IMR-90 (cell line): ENCODE results near the gene CPD. TPM values are rescaled to one million over a fixed set of nuclear protein-coding genes. Genes with fewer than 3 reads are reported as not detected.
"Not testable (repeated sequence)": the region's sequence is repeated elsewhere in the genome, so short reads cannot be mapped to it uniquely, and the experiment has no call there.

Experiments
- ATAC-seq: fragments of 200-7000 bp; cut with Tn5 transposase; 2 replicates; pipeline ENCODE4 v1.9.1; 2020; ENCODE audit warnings: low read depth, mild to moderate bottlenecking, moderate library complexity
- BruUV-seq: library from RNA; stranded (reverse); fragments of 400-500 nt; replicated peaks from 2 replicates; lab custom pipeline; 2021; lab: Mats Ljungman, UMichigan
- CTCF ChIA-PET: fragments of 300-600 bp; formaldehyde crosslinking; extraction: SDS; loops from one replicate; lab custom pipeline; 2021; ENCODE audit warnings: antibody characterized with exemption; lab: Yijun Ruan, JAX
- POLR2A ChIA-PET: fragments of 300-600 bp; sonication (Branson Sonifier 250); formaldehyde crosslinking; loops from one replicate; lab custom pipeline; 2022; ENCODE audit warnings: antibody characterized with exemption; ENCODE audit not compliant: unreplicated experiment; lab: Charles Lee
- DNase-seq: peaks from one replicate; pipeline ENCODE4 v3.0.0; 2013
- H2AFZ ChIP-seq: replicated peaks from 2 replicates; pipeline ENCODE3; 2013; ENCODE audit warnings: low read length, mild to moderate bottlenecking; ENCODE audit not compliant: poor library complexity
- H2AK5ac ChIP-seq: 2 replicates; pipeline ENCODE4 v1.6.1; 2013; ENCODE audit warnings: low read depth, low read length, inconsistent platforms
- H2AK9ac ChIP-seq: replicated peaks from 2 replicates; pipeline ENCODE3; 2013; ENCODE audit warnings: mild to moderate bottlenecking, low read depth, low read length, moderate library complexity; ENCODE audit not compliant: poor library complexity
- H2BK120ac ChIP-seq: 2 replicates; pipeline ENCODE4 v1.6.1; 2013; ENCODE audit warnings: low read depth, low read length, inconsistent platforms
- H2BK15ac ChIP-seq: 3 replicates; pipeline ENCODE4 v1.6.1; 2013; ENCODE audit warnings: low read depth, low read length, inconsistent platforms
- H2BK20ac ChIP-seq: 2 replicates; pipeline ENCODE4 v1.6.1; 2013; ENCODE audit warnings: low read depth, mild to moderate bottlenecking, inconsistent platforms, low read length, moderate library complexity
- H2BK5ac ChIP-seq: 2 replicates; pipeline ENCODE4 v1.6.1; 2013; ENCODE audit warnings: mild to moderate bottlenecking, low read depth, low read length, inconsistent platforms; ENCODE audit not compliant: poor library complexity, severe bottlenecking
- H3K14ac ChIP-seq: replicated peaks from 2 replicates; pipeline ENCODE4 v1.6.1; 2013; ENCODE audit warnings: low read depth, low read length, inconsistent platforms
- H3K18ac ChIP-seq: 2 replicates; pipeline ENCODE4 v1.6.1; 2013; ENCODE audit warnings: low read depth, low read length, control low read depth
- H3K23ac ChIP-seq: 2 replicates; pipeline ENCODE4 v1.6.1; 2013; ENCODE audit warnings: low read depth, low read length, inconsistent platforms
- H3K27ac ChIP-seq: 2 replicates; pipeline ENCODE4 v1.5.1; 2013; ENCODE audit warnings: mild to moderate bottlenecking, control low read depth, low read length; ENCODE audit not compliant: insufficient read depth
- H3K27me3 ChIP-seq: 2 replicates; pipeline ENCODE4 v1.6.1; 2013; ENCODE audit warnings: low read length; ENCODE audit not compliant: control insufficient read depth, insufficient read depth
- H3K36me3 ChIP-seq: 2 replicates; pipeline ENCODE4 v1.6.1; 2013; ENCODE audit warnings: low read length, mixed read lengths; ENCODE audit not compliant: control insufficient read depth, insufficient read depth
- H3K4ac ChIP-seq: 2 replicates; pipeline ENCODE4 v1.6.1; 2013; ENCODE audit warnings: low read depth, low read length, inconsistent platforms
- H3K4me1 ChIP-seq: 2 replicates; pipeline ENCODE4 v1.6.1; 2013; ENCODE audit warnings: low read length, mixed read lengths; ENCODE audit not compliant: control insufficient read depth, insufficient read depth
- H3K4me2 ChIP-seq: 2 replicates; pipeline ENCODE4 v1.6.1; 2013; ENCODE audit warnings: low read depth, mild to moderate bottlenecking, control low read depth, low read length, moderate library complexity
- H3K4me3 ChIP-seq: 2 replicates; pipeline ENCODE4 v1.5.1; 2013; ENCODE audit warnings: low read depth, mild to moderate bottlenecking, control low read depth, low read length, moderate library complexity; ENCODE audit not compliant: insufficient read depth
- H3K56ac ChIP-seq: 2 replicates; pipeline ENCODE4 v1.6.1; 2013; ENCODE audit warnings: low read length, inconsistent platforms; ENCODE audit not compliant: insufficient read depth; ENCODE audit errors: extremely low read depth
- H3K79me1 ChIP-seq, 2 experiments: 2 replicates each; pipeline ENCODE4 v1.6.1; 2013; ENCODE audit warnings: low read length in 2 of 2, inconsistent platforms in 1 of 2, low read depth in 1 of 2
- H3K9ac ChIP-seq: 2 replicates; pipeline ENCODE4 v1.6.1; 2013; ENCODE audit warnings: low read depth, low read length, control low read depth
- H3K9me1 ChIP-seq: 2 replicates; pipeline ENCODE4 v1.6.1; 2013; ENCODE audit warnings: low read length, inconsistent platforms; ENCODE audit not compliant: insufficient read depth
- H3K9me3 ChIP-seq: 2 replicates; pipeline ENCODE4 v1.6.1; 2013; ENCODE audit warnings: low read length; ENCODE audit not compliant: control insufficient read depth, insufficient read depth
- H4K20me1 ChIP-seq: 2 replicates; pipeline ENCODE4 v1.6.1; 2013; ENCODE audit warnings: low read length, inconsistent platforms; ENCODE audit not compliant: insufficient read depth
- H4K5ac ChIP-seq: 2 replicates; pipeline ENCODE4 v1.6.1; 2013; ENCODE audit warnings: mild to moderate bottlenecking, low read depth, low read length, control low read depth
- H4K8ac ChIP-seq, 2 experiments: 2 replicates each; pipeline ENCODE4 v1.6.1; 2013; ENCODE audit warnings: low read depth in 2 of 2, low read length in 2 of 2, control low read depth in 1 of 2, inconsistent platforms in 1 of 2
- H4K91ac ChIP-seq: 2 replicates; pipeline ENCODE4 v1.6.1; 2013; ENCODE audit warnings: low read depth, low read length, inconsistent platforms; ENCODE audit not compliant: insufficient read depth
- MAFK ChIP-seq: IDR thresholded peaks from 2 replicates; pipeline ENCODE4 v1.6.1; 2012; ENCODE audit warnings: low read depth, low read length, improper control_type of control experiment
- WGBS, 2 experiments: methylation state at CpG; one replicate each; pipeline versions ENCODE4 v1.1.5 to v1.1.7; 2013; ENCODE audit warnings: missing lambda C conversion rate in 2 of 2; ENCODE audit not compliant: insufficient read length in 1 of 2; ENCODE audit errors: extremely low coverage in 2 of 2; 5-methylcytosine and 5-hydroxymethylcytosine counted together
- dilution Hi-C: fragments of 300-500 bp; cut with HindIII; formaldehyde crosslinking; loops from one replicate; pipeline ENCODE4 v1.14.3; 2018; ENCODE audit warnings: low sequenced_read_pairs; ENCODE audit not compliant: unreplicated experiment
- in situ Hi-C: fragments of 300-500 bp; cut with MboI; formaldehyde crosslinking; loops from 3 replicates; pipeline ENCODE4 v1.14.3; 2019; ENCODE audit warnings: low sequenced_read_pairs, inconsistent platforms, mixed read lengths
- intact Hi-C: fragments of 100-400 bp; cut with micrococcal nuclease; formaldehyde crosslinking; loops from 2 replicates; pipeline ENCODE4 v1.10.0; 2022
- polyA plus RNA-seq, 3 experiments: library from polyadenylated mRNA; depleted of rRNA; stranded (reverse); fragments of >200 nt; gene quantifications; 2 replicates each; pipeline ENCODE4 v1.2.3, GENCODE V29; 2012; ENCODE audit warnings: low replicate concordance in 1 of 3
- total RNA-seq: library from RNA; depleted of rRNA; stranded (reverse); fragments of >200 nt; gene quantifications from 2 replicates; pipeline ENCODE4 v1.2.3, GENCODE V29; 2012

The CPD gene
- total and polyA plus RNA-seq, 2 of the 4 experiments (the other 2 are of a cell fraction): 23.4 to 94.5 TPM

GRCh38 chr17:30458797-30459413 is 80.2 kb downstream of the CPD start:
- BruUV-seq, dilution Hi-C loops, H2BK5ac ChIP-seq, H3K27ac ChIP-seq, H2BK120ac ChIP-seq, DNase-seq, H3K9ac ChIP-seq, in situ Hi-C loops, ATAC-seq, H3K4me3 ChIP-seq, POLR2A ChIA-PET, H3K4ac ChIP-seq, H3K23ac ChIP-seq, H2AK9ac ChIP-seq, H4K8ac ChIP-seq, H3K14ac ChIP-seq, H4K20me1 ChIP-seq, H3K4me2 ChIP-seq, H4K91ac ChIP-seq, H3K27me3 ChIP-seq, H3K18ac ChIP-seq, intact Hi-C loops, H3K9me1 ChIP-seq, H4K5ac ChIP-seq, H3K4me1 ChIP-seq, H2AFZ ChIP-seq, H2AK5ac ChIP-seq, H3K9me3 ChIP-seq, H3K79me1 ChIP-seq, H3K56ac ChIP-seq, H2BK20ac ChIP-seq, H2BK15ac ChIP-seq: not testable (repeated sequence)
- TF ChIP-seq MAFK: peak; percentile 93
- CTCF ChIA-PET: interaction anchor here (0.6 kb wide), 1 partner anchor 10 kb away, joined by 3 read pairs; no protein-coding TSS in a partner anchor
- WGBS, 2 experiments: 100% methylated on average over 2 of the region's 5 CpGs; no CpG with 5 or more reads in 1 of the 2 experiments
- peaks cover 12% of the 10 kb centered on the region for H3K36me3 ChIP-seq
